IPS DF 19.7 (cell line): ENCODE results near the gene KDM5C.
"Not testable (repeated sequence)": the region's sequence is repeated elsewhere in the genome, so short reads cannot be mapped to it uniquely, and the experiment has no call there.

Experiments
- DNase-seq: peaks from one replicate; pipeline ENCODE4 v3.0.0-alpha.2; 2013; ENCODE audit warnings: low read depth, low spot score

The KDM5C gene

GRCh38 chrX:53190363-53190960 lies 34.5 kb downstream of the KDM5C start:
- no peak for DNase-seq

GRCh38 chrX:53188763-53189162 lies 36.2 kb downstream of the KDM5C start:
- no peak for DNase-seq

- no peak for DNase-seq
Measured at GRCh38 chrX:53186351-53186750, 38.7 kb downstream of the KDM5C start.

- no peak for DNase-seq
Measured at GRCh38 chrX:53184836-53185235, 40.2 kb downstream of the KDM5C start.

GRCh38 chrX:53171356-53171755 lies 53.7 kb downstream of the KDM5C start:
- DNase-seq, result no peak

GRCh38 chrX:53166103-53166502 lies 58.9 kb downstream of the KDM5C start:
- no peak for DNase-seq

- DNase-seq, result not testable (repeated sequence)
Measured at GRCh38 chrX:53164566-53164965, 60.4 kb downstream of the KDM5C start.

GRCh38 chrX:53163436-53163835 lies 61.6 kb downstream of the KDM5C start:
- no peak for DNase-seq

- DNase-seq, result no peak
Measured at GRCh38 chrX:53160297-53160983, 64.6 kb downstream of the KDM5C start.

GRCh38 chrX:53159184-53159583 lies 65.8 kb downstream of the KDM5C start:
- no peak for DNase-seq

GRCh38 chrX:53156207-53156596 lies 68.8 kb downstream of the KDM5C start:
- no peak for DNase-seq

GRCh38 chrX:53155512-53156206 lies 69.3 kb downstream of the KDM5C start:
- no peak for DNase-seq

GRCh38 chrX:53153581-53153980 lies 71.4 kb downstream of the KDM5C start:
- DNase-seq, result no peak
